GM18909 (cell line): ENCODE measurements around the gene EVI5.
"Not testable (repeated sequence)": the region's sequence is repeated elsewhere in the genome, so short reads cannot be mapped to it uniquely, and the experiment has no call there.

ENCODE experiments used
- ATAC-seq: cut with Tn5 transposase; IDR thresholded peaks from one replicate; pipeline ENCODE4 v1.9.1; 2021; ENCODE audit warnings: mild to moderate bottlenecking; ENCODE audit not compliant: unreplicated experiment, poor library complexity

EVI5 gene

DNA sequence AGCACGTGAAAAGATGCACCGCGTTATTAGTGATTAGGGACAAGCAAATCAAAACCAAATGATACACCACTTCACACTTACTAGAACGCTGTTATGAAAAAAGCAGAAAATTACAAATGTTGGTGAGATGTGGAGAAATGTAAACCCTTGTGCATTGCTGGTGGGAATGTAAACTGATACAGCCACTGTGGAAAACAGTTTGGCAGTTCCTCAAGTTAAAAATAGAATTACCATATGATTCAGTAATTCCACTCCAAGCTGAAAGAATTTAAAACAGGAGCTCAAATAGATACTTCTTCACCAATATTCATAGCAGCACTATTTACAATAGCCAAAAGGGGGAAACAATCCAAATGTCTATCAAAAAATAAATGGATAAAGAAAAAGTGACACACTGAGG lies 10.3 kb upstream of the EVI5 start:
- ATAC-seq: no peak

GRCh38 chr1:92792340-92792782 lies 7.5 kb upstream of the EVI5 start:
- ATAC-seq: no peak

- ATAC-seq: no peak
These were observed 6.7 kb upstream of the EVI5 start for GRCh38 chr1:92791487-92792066.

GRCh38 chr1:92790867-92791266 lies 6.0 kb upstream of the EVI5 start:
- ATAC-seq: no peak

GRCh38 chr1:92790081-92790480 lies 5.2 kb upstream of the EVI5 start:
- ATAC-seq: no peak

DNA sequence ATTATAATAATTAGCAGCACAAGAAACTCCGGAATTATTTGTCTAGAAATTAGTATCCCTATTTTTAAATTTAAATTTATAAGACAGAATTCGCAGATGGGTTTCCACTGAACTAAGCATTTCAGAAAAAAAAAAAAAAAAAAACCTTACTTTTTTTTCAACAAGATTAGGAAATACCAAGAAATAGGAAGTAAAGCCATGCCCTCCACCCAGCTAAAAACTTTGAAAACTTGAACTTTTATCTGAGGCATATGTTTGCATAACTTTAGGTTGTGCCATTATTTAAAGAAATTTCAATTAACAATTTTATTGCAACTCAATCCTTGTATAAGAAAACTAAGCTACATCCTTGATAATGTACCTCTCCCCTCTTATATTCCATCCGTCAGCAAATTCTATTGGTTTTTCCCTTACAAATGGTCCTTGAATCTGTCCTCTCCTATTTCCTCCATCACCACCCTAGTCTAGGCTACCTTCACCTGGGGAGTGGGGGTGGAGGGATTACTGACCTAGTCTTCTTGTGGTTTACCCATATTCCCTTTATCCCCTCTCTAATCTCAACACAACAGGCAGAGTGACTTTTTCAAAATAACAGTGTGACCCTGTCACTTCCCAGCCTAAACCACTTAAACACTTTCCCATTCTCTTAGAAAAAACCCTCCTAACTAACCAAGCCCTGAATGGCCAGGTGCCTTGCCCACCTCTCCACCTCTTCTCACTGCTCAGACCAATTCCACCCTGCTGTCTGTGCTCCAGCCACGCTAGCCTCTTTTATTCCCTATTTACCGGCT lies 1.4 kb upstream of the EVI5 start:
- ATAC-seq: no peak

GRCh38 chr1:92784021-92784638 lies 778 bp downstream of the EVI5 start:
- peak; percentile 19 for ATAC-seq

GRCh38 chr1:92783550-92783949 lies 1.4 kb downstream of the EVI5 start:
- not testable (repeated sequence) for ATAC-seq

- ATAC-seq: no peak
These were observed 6.5 kb downstream of the EVI5 start for GRCh38 chr1:92778376-92778775.

DNA sequence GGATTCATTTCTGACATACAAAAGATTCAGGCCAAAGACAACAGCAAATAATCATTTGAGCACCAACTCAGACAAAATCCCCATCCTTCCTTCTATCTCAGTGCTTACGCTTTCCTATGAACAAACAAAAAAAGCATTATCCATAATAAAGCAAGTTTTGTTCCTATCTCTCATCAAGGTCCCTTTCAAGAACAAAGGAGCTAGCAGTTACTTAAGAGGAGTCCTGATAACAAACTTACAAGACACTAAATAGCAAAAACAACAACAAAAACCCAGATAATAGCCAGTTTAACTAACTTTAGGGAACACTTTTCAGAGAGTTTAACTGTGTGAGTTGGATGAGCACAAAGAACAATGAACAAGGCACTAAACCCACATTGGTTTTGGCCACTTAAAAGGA lies 10.5 kb downstream of the EVI5 start:
- ATAC-seq: no peak

- ATAC-seq: not testable (repeated sequence)
These were observed 11.2 kb downstream of the EVI5 start for GRCh38 chr1:92773749-92774148.

GRCh38 chr1:92769856-92770255 lies 15.1 kb downstream of the EVI5 start:
- no peak for ATAC-seq

- no peak for ATAC-seq
These were observed 16.0 kb downstream of the EVI5 start for GRCh38 chr1:92768915-92769314.

- no peak for ATAC-seq
These were observed 16.6 kb downstream of the EVI5 start for GRCh38 chr1:92768296-92768695.

DNA sequence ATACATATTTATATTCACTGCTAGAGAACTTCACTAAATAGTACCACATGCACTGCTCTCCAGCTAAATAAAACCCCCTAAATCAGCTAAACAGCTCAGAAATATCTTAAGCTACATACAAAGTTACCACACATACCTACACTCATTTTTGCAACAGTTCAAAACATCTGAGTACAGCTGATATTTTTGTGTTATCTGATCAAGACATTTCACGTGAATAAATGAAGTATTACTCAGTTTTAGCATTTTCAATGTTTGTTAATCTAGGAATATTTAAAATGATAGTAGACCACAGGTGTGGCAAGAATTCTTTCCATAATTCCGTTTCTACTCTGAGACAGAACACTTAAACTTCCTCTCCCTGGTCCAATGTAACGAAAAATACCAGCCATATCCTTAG lies 20.8 kb downstream of the EVI5 start:
- ATAC-seq: no peak

DNA sequence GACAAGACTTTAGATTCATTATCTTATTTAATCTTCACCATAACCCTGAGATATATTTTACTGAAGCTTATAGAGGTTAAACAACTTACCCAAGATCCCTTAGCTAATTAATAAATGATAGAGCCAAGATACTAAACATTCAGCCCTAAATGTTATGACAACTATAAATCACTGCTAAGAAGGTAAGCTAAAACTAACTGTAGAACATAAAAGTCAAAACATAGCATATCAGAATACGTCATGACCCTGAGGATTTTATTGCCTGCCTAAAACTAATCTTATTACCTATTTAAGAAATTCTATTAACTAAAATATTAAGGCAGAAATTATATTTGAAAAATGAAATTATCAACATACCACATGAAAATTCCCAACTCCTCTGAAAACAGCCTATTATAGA lies 22.6 kb downstream of the EVI5 start:
- ATAC-seq: no peak

DNA sequence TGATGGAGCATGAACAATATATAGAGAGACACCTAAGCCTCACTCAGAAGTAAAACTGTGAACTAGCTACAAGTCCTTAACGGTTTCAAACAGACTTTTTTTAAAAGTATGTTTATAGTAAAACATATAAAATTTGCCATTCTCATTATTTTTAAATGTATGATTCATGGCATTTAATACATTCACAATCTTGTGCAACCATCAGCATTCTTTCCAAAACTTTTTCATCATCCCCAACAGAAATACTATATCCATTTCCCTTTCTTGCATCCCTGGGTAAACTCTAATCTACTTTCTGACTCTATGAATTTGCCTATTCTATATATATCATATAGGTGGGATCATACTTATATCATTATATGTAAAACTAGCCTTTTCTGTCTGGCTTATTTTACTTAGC lies 25.5 kb downstream of the EVI5 start:
- no peak for ATAC-seq

GRCh38 chr1:92756537-92756936 lies 28.4 kb downstream of the EVI5 start:
- ATAC-seq: no peak

GRCh38 chr1:92755541-92756461 lies 29.1 kb downstream of the EVI5 start:
- no peak for ATAC-seq

DNA sequence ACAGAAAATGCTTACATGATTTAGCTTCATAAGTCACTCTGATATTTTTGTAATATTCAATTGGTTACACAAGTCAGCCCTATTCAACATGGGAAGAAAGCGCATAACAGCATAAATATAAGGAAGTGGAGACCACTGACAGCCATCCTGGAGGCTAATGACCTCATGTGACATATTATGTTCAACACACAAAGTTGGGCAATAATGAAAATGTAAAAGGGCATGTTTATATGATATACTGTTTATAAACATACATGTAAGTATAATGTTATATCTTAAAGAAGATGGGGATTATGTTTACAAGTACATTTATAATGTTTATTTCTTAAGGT lies 30.2 kb downstream of the EVI5 start:
- no peak for ATAC-seq
